ENCODE measurements around the gene GABARAP.
A peak's percentile ranks its signal among the peaks of the same experiment; 100 is the strongest.

DNA sequence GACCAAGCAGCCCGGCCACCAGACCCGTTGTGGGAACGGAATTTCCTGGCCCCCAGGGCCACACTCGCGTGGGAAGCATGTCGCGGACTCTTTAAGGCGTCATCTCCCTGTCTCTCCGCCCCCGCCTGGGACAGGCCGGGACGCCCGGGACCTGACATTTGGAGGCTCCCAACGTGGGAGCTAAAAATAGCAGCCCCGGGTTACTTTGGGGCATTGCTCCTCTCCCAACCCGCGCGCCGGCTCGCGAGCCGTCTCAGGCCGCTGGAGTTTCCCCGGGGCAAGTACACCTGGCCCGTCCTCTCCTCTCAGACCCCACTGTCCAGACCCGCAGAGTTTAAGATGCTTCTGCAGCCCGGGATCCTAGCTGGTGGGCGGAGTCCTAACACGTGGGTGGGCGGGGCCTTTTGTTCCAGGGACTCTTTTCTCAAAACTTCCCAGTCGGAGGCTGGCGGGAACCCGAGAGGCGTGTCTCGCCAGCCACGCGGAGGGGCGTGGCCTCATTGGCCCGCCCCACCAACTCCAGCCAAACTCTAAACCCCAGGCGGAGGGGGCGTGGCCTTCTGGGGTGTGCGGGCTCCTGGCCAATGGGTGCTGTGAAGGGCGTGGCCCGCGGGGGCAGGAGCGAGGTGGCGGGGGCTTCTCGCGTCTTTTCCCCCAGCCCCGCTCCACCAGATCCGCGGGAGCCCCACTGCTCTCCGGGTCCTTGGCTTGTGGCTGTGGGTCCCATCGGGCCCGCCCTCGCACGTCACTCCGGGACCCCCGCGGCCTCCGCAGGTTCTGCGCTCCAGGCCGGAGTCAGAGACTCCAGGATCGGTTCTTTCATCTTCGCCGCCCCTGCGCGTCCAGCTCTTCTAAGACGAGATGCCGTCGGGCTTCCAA, 39.1 kb upstream of the GABARAP start, which contains the start of gene SLC2A4:
- TF ChIP-seq POLR2A (IDR thresholded peaks at IDR 0.05; ENCODE audit: low read depth, low read length) (peak; percentile 15; the same call in 1 of the 2 replicates), SMC3 (IDR thresholded peaks at IDR 0.05; ENCODE audit: low read depth, low read length) (no peak), USF2 (IDR thresholded peaks at IDR 0.05; ENCODE audit: low read depth, low read length) (no peak; the same call in 1 of the 2 replicates), RFX5 (IDR thresholded peaks at IDR 0.05; ENCODE audit: low read depth, low read length) (no peak), MXI1 (IDR thresholded peaks at IDR 0.05; ENCODE audit: borderline replicate concordance, low read depth, low read length) (peak; percentile 99), BHLHE40 (IDR thresholded peaks at IDR 0.05; ENCODE audit: low read depth, low read length) (no peak), MAFK (IDR thresholded peaks at IDR 0.05; ENCODE audit: low read depth, low read length) (no peak), RAD21 (IDR thresholded peaks at IDR 0.05; ENCODE audit: low read length) (no peak)
- TF ChIP-seq, protein P1, sequence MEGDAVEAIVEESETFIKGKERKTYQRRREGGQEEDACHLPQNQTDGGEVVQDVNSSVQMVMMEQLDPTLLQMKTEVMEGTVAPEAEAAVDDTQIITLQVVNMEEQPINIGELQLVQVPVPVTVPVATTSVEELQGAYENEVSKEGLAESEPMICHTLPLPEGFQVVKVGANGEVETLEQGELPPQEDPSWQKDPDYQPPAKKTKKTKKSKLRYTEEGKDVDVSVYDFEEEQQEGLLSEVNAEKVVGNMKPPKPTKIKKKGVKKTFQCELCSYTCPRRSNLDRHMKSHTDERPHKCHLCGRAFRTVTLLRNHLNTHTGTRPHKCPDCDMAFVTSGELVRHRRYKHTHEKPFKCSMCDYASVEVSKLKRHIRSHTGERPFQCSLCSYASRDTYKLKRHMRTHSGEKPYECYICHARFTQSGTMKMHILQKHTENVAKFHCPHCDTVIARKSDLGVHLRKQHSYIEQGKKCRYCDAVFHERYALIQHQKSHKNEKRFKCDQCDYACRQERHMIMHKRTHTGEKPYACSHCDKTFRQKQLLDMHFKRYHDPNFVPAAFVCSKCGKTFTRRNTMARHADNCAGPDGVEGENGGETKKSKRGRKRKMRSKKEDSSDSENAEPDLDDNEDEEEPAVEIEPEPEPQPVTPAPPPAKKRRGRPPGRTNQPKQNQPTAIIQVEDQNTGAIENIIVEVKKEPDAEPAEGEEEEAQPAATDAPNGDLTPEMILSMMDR (conservative IDR thresholded peaks at IDR 0.05; ENCODE audit: low read depth, low read length), result no peak

Measured in IMR-90 (cell line).